Activated CD4-positive, alpha-beta T cell treated with anti-CD3 and anti-CD28 coated beads, Interleukin-2, Interleukin-4, amounts not matched to agents 100 ng/mL and 50 ng/mL, durations not matched to agents 16 hours and 8 hours (primary cell): ENCODE results near the gene RNU11.
"Not testable (repeated sequence)": the region's sequence is repeated elsewhere in the genome, so short reads cannot be mapped to it uniquely, and the experiment has no call there.

ENCODE experiments used
- DNase-seq: peaks from one replicate; pipeline ENCODE4 v3.0.0-alpha.2; 2020; ENCODE audit warnings: low spot score

RNU11 gene

GRCh38 chr1:28648474-28649198 lies at the start of gene RNU11:
RNU11 (plus strand) TSS chr1:28648600.
- peak; percentile 96 for DNase-seq

DNA sequence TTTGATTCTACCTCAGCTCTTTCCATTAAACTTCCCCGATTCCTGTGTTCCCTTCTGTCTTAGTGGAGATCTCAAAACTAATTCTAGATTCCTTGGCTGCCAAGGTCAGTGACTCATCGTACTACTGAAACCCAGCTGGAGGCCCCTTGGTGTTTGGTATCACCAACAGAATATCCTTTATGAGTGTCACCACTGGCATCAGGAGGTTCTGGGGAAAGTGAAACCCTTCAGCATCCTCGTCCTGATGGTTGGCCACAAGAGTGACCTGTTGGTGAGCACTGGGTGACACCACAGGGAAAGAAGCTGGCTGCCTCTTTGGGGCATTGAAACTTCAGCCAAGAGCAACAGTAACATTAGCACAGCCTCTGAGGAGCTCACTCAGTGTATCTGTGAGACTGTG lies 46.7 kb upstream of the RNU11 start:
- peak; percentile 61 for DNase-seq

- DNase-seq: peak; percentile 24
Measured at GRCh38 chr1:28602536-28603439, 45.6 kb upstream of the RNU11 start.

DNA sequence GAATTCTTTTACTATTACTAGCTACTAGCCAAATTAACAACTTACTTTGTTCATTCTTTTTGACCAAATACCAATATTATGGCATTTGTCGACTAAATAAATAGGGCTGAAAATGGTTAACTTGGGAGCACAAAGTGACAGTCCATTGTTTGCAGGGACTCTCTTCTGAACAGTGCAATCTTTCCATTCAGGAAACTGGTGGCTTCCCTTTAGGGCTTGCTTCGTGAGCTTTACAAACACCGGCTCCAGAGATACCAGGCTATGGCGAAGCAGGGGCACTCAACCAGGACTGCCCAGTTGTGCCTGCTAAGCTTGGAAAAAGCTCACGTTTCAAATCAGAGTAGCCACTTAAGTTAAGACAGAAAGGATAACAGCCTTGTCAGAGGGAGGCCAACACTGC lies 44.0 kb upstream of the RNU11 start:
- DNase-seq: no peak

DNA sequence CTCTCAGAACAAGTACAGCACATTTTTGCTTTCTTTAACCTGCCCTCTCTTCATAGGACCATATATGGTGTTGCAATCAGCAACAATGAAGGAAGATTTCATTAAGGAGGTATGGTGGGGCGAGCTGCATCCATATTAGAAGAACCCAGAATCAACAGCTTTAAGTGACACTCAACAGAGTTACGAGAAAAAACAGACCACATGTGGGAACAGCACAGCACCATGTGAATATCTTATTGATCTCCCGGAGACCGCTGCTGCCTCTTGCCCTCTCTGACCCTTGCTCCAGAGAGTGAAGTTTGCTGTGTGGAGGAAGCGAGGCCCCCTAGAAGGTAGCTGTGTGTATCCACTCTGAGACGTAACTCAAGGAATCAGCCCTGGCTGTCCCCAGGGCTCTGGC lies 43.4 kb upstream of the RNU11 start:
- DNase-seq: no peak

DNA sequence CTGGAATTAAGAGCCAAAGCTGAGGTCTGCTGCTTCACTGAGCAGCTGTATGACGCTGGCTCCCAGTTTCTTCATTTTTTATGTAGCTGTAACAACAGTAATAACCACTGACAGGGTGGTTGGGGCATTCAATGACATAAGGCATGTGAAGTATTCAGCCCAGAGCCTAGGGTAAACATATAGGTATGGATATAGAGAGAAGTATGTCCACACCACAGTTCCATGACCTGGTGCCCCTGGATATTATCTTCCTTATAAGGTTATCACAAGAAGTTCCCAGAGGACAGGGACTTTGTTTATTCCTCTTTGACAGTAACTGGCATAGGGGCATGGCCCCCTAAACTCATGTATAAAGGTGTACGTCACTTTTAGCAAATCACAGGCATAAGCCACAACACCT lies 41.6 kb upstream of the RNU11 start:
- DNase-seq: no peak

- DNase-seq: no peak
Measured at GRCh38 chr1:28613175-28613574, 35.2 kb upstream of the RNU11 start.

- DNase-seq: no peak
Measured at GRCh38 chr1:28631713-28632112, 16.7 kb upstream of the RNU11 start.

DNA sequence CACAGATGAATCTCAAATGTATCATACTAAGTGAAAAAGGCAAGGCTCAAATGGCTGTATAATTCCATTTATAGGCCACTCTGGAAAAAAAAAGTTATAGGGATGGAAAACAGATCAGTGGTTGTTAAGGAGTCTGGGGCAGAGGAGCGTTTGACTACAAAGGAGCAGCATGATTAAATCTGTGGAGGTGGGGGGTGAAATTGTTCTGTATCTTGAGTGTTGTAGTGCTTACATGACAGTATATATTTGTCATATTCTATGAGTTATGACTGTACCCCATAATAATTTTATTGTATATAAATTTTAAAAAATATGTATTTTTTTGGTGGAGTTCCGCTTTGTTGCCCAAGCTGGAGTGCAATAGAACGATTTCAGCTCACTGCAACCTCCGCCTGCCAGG lies 15.8 kb upstream of the RNU11 start:
- no peak for DNase-seq

GRCh38 chr1:28640766-28641165 lies 7.6 kb upstream of the RNU11 start:
- peak; percentile 46 for DNase-seq

- no peak for DNase-seq
Measured at GRCh38 chr1:28642056-28642846, 6.1 kb upstream of the RNU11 start.

- peak; percentile 94 for DNase-seq
Measured at GRCh38 chr1:28642847-28643635, 5.4 kb upstream of the RNU11 start, which contains the start of gene TAF12. TAF12 (minus strand) TSS chr1:28643067; CDS start chr1:28622081, 20,986 bp downstream.

- no peak for DNase-seq
Measured at GRCh38 chr1:28644494-28644893, 3.9 kb upstream of the RNU11 start.

DNA sequence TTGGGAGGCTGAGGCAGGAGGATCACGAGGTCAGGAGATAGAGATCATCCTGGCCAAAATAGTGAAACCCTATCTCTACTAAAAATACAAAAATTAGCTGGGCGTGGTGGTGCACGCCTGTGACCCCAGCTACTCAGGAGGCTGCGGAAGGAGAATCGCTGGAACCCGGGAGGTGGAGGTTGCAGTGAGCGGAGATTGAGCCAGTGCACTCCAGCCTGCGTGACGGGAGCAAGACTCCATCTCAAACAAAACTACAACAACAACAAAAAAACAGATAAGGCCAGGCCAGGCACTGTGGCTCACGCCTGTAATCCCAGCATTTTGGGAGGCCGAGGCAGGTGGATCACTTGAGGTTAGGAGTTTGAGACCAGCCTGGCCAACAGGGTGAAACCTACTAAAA lies 3.0 kb upstream of the RNU11 start:
- not testable (repeated sequence) for DNase-seq

DNA sequence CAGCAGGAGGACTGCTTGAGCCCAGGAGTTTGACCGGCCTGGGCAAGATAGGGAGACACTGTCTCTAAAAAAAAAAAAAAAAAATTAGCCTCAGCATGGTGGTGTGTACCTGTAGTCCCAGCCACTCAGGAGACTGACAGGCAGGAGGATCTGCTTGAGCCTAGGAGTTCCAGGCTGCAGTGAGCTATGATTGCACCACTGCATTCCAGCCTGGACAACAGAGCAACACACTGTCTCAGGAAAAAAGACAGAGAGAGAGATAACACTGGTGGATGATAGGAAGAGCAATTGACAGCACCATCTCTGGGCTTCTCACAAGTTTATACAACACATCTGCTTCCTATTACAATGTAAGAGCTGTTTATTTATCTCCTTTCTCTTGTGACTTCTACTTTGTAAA lies 2.4 kb upstream of the RNU11 start:
- DNase-seq: no peak

GRCh38 chr1:28648008-28648473 lies 359 bp upstream of the RNU11 start:
- DNase-seq: peak; percentile 95

- not testable (repeated sequence) for DNase-seq
Measured at GRCh38 chr1:28653063-28653462, 4.7 kb downstream of the RNU11 start.

GRCh38 chr1:28653870-28654269 lies 5.5 kb downstream of the RNU11 start:
- not testable (repeated sequence) for DNase-seq

DNA sequence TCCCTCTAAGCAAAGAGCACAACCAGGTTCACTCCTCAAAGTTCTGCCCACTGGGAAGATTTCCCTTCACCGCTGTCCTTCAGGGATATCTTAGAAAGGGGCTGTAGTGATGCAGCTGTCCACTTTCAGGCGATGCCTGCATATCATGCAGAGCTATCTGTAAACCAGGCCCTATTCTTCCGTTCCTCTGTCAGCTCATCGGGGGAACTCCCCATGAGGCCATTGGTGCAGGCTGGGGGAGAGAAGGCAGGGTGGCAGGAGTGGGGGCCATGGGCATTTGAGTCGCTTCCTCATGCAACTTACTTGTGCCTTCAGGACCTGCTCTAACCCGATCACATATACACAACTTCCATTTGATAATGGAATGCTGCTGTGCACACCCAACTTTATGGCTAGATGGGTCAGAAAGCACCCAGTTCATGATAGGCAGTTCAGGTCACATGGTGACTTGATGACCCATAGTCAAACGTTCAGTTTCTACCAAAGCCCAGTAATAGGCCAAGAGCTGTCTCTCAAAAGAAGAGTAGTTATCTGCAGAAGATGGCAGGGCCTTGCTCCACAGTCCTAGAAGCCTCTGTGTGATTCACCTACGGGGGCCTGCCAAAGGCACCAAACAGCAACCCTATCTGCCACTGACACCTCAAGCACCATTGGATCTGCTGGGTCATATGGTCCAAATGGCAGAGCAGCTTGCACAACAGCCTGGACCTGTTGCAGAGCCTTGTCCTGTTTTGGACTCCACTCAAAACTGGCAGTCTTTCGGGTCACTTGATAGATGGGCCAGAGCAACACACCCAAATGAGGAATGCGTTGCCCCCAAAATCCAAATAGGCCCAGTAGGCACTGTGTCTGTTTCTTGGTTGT lies 7.3 kb downstream of the RNU11 start:
- DNase-seq: not testable (repeated sequence)

DNA sequence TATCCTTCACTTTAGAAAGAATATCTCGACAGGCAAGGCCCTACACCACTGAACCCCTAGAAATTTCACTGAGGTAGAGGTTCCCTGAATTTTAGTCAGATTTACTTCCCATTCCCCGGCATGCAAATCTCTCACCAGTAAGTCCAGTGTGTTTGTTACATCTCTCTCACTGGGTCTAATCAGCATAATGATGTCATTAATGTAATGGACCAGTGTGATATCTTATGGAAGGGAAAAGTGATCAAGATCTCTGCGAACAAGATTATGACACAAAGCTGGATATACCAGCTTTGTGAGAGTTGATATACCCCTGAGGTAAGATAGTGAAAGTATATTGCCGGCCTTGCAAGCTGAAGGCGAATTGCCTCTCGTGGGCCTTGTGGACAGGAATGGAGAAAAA lies 7.9 kb downstream of the RNU11 start:
- DNase-seq: no peak
